SIG-M5 treated with dmso at 0.1 percent for 504 hours (cell line): ENCODE data around the gene SPATS2L.

Experiments used
- DNase-seq: peaks from one replicate; lab custom pipeline; 2025; ENCODE audit not compliant: unreplicated experiment; lab: John Stamatoyannopoulos, UW

Gene SPATS2L

DNA sequence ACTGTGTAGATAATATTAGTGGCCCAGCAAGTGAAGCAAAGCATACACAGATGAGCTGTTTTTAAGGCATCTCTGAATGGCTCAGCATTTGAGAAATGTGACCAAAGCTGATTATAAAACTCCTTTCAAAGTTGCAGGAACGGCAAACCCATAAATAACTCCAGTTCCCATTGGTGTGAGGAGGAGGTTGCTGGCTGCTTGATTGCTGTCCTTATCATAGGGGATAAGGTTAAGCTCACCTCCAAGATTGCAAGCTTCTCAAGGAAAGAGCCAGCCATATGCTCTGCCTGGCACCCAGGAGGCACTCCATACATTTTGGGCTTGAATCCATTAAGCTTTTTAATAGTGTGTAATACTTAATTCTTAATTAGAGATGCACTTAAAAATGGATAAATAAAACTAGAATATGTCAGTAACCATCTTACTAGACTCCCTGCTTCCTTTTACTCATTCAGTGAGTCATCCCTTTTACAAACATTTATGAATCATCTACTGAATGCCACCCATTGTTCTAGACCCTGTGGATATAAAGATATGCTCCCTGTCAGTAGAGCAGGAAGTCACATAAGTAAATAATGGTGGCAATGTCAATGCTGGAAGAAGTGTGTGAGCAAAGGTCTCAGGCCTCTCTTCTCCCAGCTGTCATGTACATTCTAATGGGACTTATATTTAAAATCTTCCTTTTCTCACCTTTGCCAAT, 99.3 kb downstream of the SPATS2L start:
- peak; percentile 80 for DNase-seq

DNA sequence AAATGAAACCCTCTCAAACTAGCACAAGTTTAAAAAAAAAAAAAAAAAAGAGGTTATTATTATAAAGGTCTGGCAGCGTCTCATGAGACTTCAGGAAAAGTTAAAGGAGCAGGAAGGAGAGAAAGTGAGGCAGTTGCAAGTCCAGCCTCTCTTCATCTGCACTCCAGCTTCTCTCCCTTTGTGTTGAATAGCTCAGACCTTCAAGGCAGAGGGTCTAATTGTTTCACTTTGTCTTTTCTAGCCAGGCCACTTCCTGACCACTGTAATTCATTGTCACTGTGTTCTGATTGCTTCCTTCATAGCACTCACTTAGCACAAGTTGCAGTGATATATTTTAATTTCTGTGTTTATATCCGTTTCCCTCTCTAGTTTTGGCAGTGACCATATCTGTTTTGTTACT, 99.9 kb downstream of the SPATS2L start:
- DNase-seq: no peak

DNA sequence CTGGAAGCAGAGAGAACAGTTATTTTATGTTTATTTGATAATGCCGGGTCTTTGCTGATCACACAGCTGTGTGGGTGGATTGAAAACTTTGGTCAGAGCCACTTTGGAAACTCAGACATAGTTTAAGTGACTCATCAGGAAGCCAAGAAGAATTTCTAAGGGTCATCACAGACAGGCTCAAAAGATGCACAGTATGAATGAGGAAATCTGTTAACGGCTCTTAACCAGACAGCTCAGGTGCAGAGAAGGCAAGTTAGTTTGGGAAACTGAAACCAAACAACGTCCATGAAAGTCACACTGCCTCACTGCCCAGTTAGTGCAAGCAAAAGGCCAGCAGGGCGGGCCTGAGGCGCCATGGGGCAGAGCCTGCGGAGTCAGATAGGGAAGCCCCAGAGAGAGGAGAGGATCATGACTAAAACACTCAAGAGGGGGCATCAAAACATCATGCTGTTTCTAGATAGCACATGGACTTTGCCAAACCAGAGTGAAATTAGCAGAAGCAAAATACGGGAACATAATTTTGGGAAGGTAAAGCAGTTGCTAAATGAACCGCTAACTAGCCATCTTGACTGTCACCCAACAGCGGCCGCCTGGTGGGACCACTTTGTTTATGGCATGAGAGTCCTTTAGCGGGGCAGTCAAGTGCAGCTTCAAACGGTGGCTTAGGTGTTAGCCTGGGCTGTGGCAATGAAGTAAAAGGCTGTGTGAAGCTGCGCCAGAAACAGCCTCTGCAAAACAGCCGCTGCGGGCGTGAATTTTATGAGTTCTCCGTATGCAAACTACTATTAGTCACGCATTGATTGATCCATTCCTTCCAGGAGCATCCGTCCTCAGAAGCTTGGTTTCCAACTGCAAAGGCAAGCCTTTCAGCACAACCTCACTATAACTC, 102.2 kb downstream of the SPATS2L start:
- DNase-seq: peak; percentile 10

DNA sequence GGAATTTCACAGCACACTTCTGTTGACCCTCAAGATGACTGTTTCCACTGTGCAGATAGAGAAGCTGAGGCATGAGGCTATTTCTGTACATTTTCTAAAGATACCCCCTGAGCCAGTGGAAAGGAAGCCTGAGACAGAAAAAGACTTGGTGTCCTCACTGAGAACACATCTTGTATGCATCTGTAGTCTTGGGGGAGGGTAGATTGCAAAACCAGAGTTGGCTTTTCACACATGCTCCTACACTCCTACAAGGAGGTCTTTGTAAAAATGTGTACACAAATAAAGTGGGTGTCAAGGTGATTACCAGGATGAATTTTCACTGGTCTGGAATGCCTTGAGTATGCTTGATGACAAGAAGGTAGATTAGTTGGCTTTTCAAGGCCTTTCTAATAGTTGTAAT, 105.3 kb downstream of the SPATS2L start:
- DNase-seq: no peak

- no peak for DNase-seq
Observed at GRCh38 chr2:200414367-200414766, 107.9 kb downstream of the SPATS2L start.

GRCh38 chr2:200415455-200415854, 109.0 kb downstream of the SPATS2L start:
- DNase-seq: no peak

DNA sequence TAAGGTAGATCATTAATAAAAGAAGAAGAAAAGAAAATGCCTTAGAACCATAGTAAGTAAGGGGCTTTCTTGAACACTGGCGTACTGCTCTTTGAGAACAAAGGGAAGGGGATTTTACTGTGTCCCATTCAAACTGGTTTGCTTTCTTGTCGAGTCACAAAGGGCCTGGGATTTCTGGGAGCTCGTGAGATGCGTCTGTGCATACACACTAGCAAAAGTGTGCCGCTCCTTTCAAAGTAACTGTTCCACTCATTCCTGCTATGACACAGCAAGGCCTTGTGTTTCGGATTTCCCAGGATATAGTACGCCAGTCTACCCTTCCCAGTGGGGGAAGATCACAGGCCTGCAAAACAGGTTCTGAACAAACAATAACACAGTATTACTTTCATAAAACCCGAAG, 110.4 kb downstream of the SPATS2L start:
- no peak for DNase-seq

DNA sequence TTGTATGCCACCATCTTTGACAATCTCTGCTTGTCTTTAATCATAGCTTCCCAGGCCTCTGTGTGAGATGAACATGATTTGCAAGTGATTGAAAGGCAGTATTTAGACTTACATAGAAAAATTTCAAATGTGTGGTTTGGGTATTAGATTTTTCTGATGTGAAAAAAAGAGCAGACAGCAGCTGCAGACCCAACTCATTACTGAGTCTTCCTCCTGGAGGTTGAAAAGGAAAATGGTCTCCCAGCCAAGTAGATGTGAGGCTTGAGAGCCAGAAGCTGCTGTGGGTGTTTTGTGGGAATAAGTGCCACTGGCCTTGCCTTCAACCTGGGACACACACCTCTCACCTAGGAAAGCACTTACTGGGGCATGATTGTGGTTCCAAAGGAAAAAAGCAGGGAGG, 110.9 kb downstream of the SPATS2L start:
- DNase-seq: no peak

DNA sequence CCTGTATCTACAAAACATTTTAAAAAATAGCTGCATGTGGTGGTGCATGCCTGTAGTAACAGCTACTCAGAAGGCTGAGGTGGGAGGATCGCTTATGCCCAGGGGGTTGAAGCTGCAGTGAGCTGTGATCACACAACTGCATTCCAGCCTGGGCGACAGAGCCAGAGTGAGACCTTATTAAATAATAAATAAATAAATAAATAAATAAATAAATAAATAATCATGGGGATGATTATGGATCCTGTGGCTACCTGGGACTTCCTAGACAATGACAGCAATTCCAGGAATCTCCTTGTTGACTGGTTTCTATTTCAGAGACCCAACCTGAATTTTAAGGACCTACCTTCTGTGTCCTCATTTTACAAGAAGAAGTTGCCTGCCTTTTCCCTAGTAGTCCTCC, 111.9 kb downstream of the SPATS2L start:
- DNase-seq: no peak

DNA sequence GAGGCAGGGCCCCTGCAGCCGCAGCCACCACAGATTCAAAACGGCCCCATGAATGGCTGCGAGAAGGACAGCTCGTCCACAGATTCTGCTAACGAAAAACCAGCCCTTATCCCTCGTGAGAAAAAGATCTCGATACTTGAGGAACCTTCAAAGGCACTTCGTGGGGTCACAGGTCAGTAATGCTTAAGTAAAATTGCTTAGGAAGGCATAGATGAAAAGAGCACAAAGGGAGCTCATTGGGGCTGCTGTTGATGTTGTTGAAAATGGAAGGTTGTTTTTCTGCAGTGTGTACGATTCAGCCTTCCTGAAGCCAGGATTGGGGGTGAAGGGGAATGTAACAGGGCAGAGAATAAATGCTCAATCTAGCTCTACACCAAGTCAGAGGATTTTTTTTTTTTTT, 112.8 kb downstream of the SPATS2L start:
- no peak for DNase-seq

DNA sequence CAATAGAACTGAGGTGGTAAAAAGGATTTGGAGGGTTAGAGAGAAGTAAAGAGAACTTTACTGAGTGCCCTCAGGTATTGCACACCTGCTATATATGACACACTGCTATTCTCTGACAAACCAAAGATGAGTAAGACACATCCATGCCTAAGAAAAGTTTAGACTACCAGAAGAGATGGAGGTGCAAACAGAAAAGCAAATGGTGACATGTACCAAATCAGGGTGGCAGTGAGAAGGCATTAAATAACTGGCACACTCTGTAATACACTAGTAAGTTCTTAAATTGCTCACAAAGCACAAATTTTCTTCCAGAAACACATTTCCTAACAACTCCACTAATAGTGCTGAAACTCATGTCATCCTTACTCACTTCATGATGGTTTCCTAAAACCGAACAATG, 114.8 kb downstream of the SPATS2L start:
- DNase-seq: no peak

- DNase-seq: no peak
Observed at GRCh38 chr2:200422071-200422470, 115.6 kb downstream of the SPATS2L start.

DNA sequence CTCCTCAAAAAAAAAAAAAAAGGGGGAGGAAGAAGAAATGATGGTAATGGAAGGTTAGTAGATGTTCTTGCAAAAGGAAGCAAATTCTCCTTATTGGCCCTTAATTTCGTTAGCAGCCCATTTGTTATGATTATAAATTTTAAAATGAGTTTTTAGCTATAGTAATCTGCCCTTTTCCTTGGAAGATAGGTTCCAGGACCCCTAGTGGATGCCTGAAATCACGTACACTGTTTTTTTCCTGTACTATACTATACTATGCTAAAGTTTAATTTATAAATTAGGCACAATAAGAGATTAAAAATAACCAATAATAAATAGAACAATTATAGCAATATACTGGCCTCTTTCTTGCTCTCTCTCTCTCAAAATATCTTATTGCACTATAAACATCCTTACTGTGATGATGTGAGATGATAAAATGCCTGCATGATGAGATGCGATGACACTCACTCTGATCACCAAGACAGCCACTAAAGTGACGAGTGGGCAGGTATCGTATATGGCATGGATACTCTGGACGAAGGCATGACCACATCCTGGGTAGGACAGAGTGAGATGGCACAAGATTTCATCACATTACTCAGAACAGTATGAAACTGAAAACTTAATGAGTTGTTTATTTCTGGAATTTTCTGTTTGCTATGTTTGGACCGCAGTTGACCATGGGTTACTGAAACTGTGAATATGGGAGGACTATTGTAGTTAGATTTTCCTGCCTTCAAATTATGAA, 116.2 kb downstream of the SPATS2L start:
- no peak for DNase-seq

DNA sequence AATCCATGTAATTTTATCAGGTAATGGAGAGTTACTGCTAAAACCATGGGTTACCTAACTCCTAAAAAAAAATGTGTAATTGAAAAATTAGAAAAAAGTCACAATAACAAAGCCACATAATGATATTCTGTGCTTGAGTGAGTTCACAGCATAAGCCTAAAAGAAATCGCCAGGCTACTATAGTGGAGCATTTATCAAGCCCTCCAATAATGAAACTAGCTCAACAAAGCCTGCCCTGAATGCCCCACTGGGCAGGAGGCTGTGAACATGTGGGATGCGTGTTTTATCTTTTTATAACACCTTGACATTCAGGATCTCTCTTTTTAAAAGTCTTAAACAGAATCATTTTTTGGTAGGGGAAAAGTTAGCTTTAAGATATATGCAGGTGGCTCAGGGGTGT, 117.0 kb downstream of the SPATS2L start:
- DNase-seq: no peak

GRCh38 chr2:200425026-200425821, 118.7 kb downstream of the SPATS2L start:
- DNase-seq: no peak

- DNase-seq: no peak
Observed at GRCh38 chr2:200426754-200427153, 120.3 kb downstream of the SPATS2L start.

DNA sequence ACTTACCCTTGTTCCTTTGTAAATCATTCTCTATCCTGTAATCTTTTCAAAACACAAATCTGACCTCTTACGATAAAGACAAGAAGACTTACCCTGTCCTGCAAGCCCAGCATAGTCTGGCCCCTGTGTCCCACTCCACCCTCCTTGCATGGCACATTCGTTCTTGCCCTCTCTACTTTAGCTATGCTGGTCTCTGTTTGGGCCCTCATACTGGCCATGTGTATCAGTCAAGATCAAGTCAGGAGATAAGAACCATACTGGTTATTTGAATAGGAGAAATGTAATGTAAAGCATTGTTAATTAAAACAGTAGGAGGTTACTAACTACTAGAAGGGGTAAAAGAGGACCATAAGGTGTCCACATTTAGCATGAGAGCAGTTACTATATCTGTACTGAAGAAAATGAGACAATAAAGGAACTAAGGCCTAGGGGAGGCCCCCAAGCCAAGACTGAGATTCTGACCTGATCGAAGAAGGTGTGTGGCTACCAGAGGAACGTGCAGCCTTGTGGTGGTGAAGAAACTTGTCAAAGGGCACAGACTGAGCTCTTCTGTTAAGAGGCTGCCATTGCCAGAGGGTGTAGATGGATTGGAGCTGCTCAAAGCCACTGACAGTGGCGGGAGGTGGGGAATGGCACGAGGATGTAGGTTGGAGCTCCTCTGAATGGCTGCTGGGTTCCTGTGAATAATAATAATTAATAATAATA, 122.6 kb downstream of the SPATS2L start:
- no peak for DNase-seq

GRCh38 chr2:200430017-200430416, 123.5 kb downstream of the SPATS2L start:
- DNase-seq: no peak

- no peak for DNase-seq
Observed at GRCh38 chr2:200431996-200432705, 125.7 kb downstream of the SPATS2L start.

DNA sequence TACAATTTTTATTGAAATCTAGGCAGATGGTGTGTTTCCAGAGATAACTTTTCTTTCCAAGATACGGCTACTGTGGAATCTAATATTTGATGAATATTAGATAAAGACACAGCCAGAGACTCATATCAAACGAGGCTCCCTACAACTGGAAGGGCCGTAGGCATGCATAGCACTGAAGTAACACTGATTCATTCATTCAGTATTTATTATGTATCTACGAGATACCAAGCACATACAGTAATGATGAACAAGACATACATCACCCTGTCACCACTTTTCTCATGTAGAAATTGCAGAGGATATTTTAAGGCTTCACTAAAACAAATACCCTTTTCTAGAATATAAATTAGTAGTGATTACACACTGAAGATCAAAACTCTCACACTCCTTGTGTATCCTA, 128.9 kb downstream of the SPATS2L start:
- no peak for DNase-seq
